Measurements from ENCODE around the gene CNTNAP5. TPM values are rescaled to one million over a fixed set of nuclear protein-coding genes. Genes with fewer than 3 reads are reported as not detected.

CNTNAP5 gene
- total and polyA plus RNA-seq, 2 of the 13 experiments (the other 11 are each of a cell fraction or from before 2014, with no cell fraction given): not detected

DNA sequence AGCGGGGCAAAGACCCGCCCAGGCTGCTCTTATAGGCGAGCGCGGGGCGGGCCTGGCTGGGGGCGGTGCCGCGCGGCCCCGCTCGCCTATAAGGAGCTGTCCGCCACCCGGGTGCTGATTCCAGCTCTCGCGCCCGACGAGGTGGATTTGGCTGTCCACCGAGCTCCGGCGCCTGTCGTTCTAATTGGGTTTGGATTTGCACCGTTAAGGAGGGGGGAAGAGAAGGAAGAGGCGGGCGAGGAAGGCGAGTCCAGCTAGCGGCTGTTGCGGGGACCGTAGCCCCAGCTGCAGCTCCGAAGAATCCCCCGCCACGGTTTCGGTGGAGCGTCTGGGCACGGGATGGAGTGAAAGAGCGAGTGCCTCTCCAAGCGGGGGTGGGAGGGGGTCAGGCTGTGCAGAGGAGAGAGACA, at the start of gene CNTNAP5 (continued):
- TF ChIP-seq, protein P1, sequence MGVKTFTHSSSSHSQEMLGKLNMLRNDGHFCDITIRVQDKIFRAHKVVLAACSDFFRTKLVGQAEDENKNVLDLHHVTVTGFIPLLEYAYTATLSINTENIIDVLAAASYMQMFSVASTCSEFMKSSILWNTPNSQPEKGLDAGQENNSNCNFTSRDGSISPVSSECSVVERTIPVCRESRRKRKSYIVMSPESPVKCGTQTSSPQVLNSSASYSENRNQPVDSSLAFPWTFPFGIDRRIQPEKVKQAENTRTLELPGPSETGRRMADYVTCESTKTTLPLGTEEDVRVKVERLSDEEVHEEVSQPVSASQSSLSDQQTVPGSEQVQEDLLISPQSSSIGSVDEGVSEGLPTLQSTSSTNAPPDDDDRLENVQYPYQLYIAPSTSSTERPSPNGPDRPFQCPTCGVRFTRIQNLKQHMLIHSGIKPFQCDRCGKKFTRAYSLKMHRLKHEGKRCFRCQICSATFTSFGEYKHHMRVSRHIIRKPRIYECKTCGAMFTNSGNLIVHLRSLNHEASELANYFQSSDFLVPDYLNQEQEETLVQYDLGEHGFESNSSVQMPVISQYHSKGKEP (CRISPR knock-in tag; IDR thresholded peaks at IDR 0.05): 0 out of 2 replicates have a peak, but pooled peaks have one; percentile 59
- no peak for TF ChIP-seq ZKSCAN1 (IDR thresholded peaks at IDR 0.05; ENCODE audit: low read length)
- TF ChIP-seq ZNF616 (CRISPR knock-in tag; IDR thresholded peaks at IDR 0.05; ENCODE audit: low read depth): no peak
- TF ChIP-seq MTA3 (CRISPR knock-in tag; IDR thresholded peaks at IDR 0.05): no peak
- TF ChIP-seq, protein P2, sequence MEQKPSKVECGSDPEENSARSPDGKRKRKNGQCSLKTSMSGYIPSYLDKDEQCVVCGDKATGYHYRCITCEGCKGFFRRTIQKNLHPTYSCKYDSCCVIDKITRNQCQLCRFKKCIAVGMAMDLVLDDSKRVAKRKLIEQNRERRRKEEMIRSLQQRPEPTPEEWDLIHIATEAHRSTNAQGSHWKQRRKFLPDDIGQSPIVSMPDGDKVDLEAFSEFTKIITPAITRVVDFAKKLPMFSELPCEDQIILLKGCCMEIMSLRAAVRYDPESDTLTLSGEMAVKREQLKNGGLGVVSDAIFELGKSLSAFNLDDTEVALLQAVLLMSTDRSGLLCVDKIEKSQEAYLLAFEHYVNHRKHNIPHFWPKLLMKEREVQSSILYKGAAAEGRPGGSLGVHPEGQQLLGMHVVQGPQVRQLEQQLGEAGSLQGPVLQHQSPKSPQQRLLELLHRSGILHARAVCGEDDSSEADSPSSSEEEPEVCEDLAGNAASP (CRISPR knock-in tag; IDR thresholded peaks at IDR 0.05; ENCODE audit: borderline replicate concordance): no peak
- TF ChIP-seq MED1 (CRISPR knock-in tag; IDR thresholded peaks at IDR 0.05): no peak
- TF ChIP-seq TCF7 (IDR thresholded peaks at IDR 0.05; ENCODE audit: low read depth): no peak
- TF ChIP-seq, protein P3, sequence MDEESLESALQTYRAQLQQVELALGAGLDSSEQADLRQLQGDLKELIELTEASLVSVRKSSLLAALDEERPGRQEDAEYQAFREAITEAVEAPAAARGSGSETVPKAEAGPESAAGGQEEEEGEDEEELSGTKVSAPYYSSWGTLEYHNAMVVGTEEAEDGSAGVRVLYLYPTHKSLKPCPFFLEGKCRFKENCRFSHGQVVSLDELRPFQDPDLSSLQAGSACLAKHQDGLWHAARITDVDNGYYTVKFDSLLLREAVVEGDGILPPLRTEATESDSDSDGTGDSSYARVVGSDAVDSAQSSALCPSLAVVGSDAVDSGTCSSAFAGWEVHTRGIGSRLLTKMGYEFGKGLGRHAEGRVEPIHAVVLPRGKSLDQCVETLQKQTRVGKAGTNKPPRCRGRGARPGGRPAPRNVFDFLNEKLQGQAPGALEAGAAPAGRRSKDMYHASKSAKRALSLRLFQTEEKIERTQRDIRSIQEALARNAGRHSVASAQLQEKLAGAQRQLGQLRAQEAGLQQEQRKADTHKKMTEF (CRISPR knock-in tag; IDR thresholded peaks at IDR 0.05): peak; percentile 30; the same call in 1 of the 2 replicates
- no peak for TF ChIP-seq TAF1 (CRISPR knock-in tag; IDR thresholded peaks at IDR 0.05)
- TF ChIP-seq, protein P4, sequence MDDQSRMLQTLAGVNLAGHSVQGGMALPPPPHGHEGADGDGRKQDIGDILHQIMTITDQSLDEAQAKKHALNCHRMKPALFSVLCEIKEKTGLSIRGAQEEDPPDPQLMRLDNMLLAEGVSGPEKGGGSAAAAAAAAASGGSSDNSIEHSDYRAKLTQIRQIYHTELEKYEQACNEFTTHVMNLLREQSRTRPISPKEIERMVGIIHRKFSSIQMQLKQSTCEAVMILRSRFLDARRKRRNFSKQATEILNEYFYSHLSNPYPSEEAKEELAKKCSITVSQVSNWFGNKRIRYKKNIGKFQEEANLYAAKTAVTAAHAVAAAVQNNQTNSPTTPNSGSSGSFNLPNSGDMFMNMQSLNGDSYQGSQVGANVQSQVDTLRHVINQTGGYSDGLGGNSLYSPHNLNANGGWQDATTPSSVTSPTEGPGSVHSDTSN (CRISPR knock-in tag; IDR thresholded peaks at IDR 0.05; ENCODE audit: borderline replicate concordance): no peak
- TF ChIP-seq, protein P5, sequence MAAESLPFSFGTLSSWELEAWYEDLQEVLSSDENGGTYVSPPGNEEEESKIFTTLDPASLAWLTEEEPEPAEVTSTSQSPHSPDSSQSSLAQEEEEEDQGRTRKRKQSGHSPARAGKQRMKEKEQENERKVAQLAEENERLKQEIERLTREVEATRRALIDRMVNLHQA (CRISPR knock-in tag; IDR thresholded peaks at IDR 0.05): no peak
- TF ChIP-seq, protein P6, sequence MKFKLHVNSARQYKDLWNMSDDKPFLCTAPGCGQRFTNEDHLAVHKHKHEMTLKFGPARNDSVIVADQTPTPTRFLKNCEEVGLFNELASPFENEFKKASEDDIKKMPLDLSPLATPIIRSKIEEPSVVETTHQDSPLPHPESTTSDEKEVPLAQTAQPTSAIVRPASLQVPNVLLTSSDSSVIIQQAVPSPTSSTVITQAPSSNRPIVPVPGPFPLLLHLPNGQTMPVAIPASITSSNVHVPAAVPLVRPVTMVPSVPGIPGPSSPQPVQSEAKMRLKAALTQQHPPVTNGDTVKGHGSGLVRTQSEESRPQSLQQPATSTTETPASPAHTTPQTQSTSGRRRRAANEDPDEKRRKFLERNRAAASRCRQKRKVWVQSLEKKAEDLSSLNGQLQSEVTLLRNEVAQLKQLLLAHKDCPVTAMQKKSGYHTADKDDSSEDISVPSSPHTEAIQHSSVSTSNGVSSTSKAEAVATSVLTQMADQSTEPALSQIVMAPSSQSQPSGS (CRISPR knock-in tag; IDR thresholded peaks at IDR 0.05): no peak
- no peak for TF ChIP-seq ATM (IDR thresholded peaks at IDR 0.05; ENCODE audit: borderline replicate concordance)
- TF ChIP-seq ELF1 (CRISPR knock-in tag; IDR thresholded peaks at IDR 0.05): no peak
- no peak for TF ChIP-seq ZNF776 (CRISPR knock-in tag; IDR thresholded peaks at IDR 0.05)
- TF ChIP-seq, protein P7, sequence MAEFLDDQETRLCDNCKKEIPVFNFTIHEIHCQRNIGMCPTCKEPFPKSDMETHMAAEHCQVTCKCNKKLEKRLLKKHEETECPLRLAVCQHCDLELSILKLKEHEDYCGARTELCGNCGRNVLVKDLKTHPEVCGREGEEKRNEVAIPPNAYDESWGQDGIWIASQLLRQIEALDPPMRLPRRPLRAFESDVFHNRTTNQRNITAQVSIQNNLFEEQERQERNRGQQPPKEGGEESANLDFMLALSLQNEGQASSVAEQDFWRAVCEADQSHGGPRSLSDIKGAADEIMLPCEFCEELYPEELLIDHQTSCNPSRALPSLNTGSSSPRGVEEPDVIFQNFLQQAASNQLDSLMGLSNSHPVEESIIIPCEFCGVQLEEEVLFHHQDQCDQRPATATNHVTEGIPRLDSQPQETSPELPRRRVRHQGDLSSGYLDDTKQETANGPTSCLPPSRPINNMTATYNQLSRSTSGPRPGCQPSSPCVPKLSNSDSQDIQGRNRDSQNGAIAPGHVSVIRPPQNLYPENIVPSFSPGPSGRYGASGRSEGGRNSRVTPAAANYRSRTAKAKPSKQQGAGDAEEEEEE (CRISPR knock-in tag; IDR thresholded peaks at IDR 0.05; ENCODE audit: borderline replicate concordance): no peak
- no peak for TF ChIP-seq SMYD3 (CRISPR knock-in tag; IDR thresholded peaks at IDR 0.05)
- no peak for TF ChIP-seq SP1 (IDR thresholded peaks at IDR 0.05)
- no peak for TF ChIP-seq SP1 (CRISPR knock-in tag; IDR thresholded peaks at IDR 0.05)
- TF ChIP-seq SKI (IDR thresholded peaks at IDR 0.05; ENCODE audit: partially characterized antibody): no peak
- TF ChIP-seq, protein P8, sequence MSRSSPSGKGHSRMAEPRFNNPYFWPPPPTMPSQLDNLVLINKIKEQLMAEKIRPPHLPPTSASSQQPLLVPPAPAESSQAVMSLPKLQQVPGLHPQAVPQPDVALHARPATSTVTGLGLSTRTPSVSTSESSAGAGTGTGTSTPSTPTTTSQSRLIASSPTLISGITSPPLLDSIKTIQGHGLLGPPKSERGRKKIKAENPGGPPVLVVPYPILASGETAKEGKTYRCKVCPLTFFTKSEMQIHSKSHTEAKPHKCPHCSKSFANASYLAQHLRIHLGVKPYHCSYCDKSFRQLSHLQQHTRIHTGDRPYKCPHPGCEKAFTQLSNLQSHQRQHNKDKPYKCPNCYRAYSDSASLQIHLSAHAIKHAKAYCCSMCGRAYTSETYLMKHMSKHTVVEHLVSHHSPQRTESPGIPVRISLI (CRISPR knock-in tag; IDR thresholded peaks at IDR 0.05; ENCODE audit: borderline replicate concordance): no peak
